Activated naive CD8-positive, alpha-beta T cell treated with anti-CD3 and anti-CD28 coated beads, Interleukin-2, amount 50 U/mL, for 24 hours (primary cell): ENCODE results near the gene OCLN.
A peak's percentile ranks its signal among the peaks of the same experiment; 100 is the strongest.
"Not testable (repeated sequence)": the region's sequence is repeated elsewhere in the genome, so short reads cannot be mapped to it uniquely, and the experiment has no call there.

Experiments used
- ATAC-seq: fragments of 150-1000 bp; cut with Tn5 transposase; one replicate; pipeline ENCODE4 v1.10.0; 2021
- DNase-seq: peaks from one replicate; pipeline ENCODE4 v3.0.0; 2021
- H3K27ac Mint-ChIP-seq: one replicate; pipeline ENCODE4 v1.8.0; 2021; ENCODE audit warnings: mild to moderate bottlenecking, mixed read lengths
- H3K27me3 Mint-ChIP-seq: one replicate; pipeline ENCODE4 v1.8.0; 2021; ENCODE audit warnings: mixed read lengths
- H3K36me3 Mint-ChIP-seq: one replicate; pipeline ENCODE4 v1.8.0; 2021; ENCODE audit warnings: low read depth, mixed read lengths
- H3K4me1 Mint-ChIP-seq: one replicate; pipeline ENCODE4 v1.8.0; 2021; ENCODE audit warnings: mixed read lengths
- H3K4me3 Mint-ChIP-seq: one replicate; pipeline ENCODE4 v1.8.0; 2021; ENCODE audit warnings: mild to moderate bottlenecking, moderate library complexity, mixed read lengths
- H3K9me3 Mint-ChIP-seq: one replicate; pipeline ENCODE4 v1.8.0; 2021; ENCODE audit warnings: mixed read lengths

Gene OCLN, protein sequence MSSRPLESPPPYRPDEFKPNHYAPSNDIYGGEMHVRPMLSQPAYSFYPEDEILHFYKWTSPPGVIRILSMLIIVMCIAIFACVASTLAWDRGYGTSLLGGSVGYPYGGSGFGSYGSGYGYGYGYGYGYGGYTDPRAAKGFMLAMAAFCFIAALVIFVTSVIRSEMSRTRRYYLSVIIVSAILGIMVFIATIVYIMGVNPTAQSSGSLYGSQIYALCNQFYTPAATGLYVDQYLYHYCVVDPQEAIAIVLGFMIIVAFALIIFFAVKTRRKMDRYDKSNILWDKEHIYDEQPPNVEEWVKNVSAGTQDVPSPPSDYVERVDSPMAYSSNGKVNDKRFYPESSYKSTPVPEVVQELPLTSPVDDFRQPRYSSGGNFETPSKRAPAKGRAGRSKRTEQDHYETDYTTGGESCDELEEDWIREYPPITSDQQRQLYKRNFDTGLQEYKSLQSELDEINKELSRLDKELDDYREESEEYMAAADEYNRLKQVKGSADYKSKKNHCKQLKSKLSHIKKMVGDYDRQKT

DNA sequence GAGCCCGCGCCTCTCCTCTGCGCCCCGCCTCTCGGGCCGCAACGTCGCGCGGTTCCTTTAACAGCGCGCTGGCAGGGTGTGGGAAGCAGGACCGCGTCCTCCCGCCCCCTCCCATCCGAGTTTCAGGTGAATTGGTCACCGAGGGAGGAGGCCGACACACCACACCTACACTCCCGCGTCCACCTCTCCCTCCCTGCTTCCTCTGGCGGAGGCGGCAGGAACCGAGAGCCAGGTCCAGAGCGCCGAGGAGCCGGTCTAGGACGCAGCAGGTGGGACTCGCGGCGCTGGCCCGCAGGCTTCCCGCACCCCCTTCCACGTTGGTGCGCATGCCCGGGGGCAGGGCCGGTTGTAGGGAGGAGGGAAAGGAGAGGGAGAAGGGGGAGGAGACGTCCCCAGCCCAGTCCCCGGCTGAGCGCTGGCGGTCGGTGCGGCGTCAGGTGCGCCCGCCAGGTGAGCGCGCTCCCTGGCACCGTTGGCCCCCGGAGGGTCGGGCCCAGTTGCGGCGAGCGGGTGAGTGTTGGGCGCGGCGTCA is at the start of gene OCLN:
OCLN (plus strand) TSS at position 400 of the 532 bp plus-strand sequence. CDS start 11,455 bp downstream, outside the sequence.
- Mint-ChIP-seq H3K4me3 (peak within 1 kb of the TSS; percentile 71), H3K27me3 (peaks cover 61% of the 10 kb centered on the region), H3K36me3 (no peaks in the 10 kb centered on the region), H3K9me3 (no peaks in the 10 kb centered on the region), H3K4me1 (peaks cover 6% of the 10 kb centered on the region), H3K27ac (no peak within 1 kb of the TSS)
- DNase-seq, result peak; percentile 12
- ATAC-seq, result peak; percentile 47

DNA sequence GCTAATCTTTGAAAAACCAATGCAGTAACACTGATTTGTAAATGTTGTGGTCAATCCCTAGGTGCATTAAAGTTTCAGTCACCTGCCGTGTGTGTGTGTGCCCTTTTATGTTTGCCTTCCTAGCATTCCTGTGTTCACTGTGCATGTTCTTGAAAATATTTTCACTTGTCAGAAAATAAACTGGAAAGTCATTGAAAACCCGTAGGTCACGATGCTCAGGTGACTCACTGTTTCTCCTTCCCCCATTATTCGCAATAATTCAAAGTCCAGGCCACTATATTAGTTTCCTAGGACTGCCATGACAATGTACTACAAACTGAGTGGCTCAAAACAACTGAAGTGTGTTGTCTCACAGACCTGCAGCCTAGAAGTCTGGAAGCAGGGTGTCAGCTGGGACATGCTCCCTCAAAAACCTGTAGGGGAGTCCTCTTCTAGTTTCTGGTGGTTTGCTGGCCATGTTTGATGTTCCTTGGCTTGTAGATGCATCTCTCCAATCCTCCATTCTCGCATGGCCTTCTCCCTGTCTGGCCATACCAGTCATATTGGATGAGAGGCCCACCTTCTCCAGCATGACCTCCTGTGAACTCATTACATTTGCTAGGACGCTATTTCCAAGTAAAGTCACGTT is 48.3 kb upstream of the OCLN start:
- Mint-ChIP-seq H3K4me3 (no peak overlapping the region), H3K36me3 (no peaks in the 10 kb centered on the region), H3K4me1 (no peaks in the 10 kb centered on the region), H3K9me3 (no peaks in the 10 kb centered on the region), H3K27me3 (no peaks in the 10 kb centered on the region), H3K27ac (no peak overlapping the region)
- ATAC-seq (no peak), DNase-seq (no peak)

DNA sequence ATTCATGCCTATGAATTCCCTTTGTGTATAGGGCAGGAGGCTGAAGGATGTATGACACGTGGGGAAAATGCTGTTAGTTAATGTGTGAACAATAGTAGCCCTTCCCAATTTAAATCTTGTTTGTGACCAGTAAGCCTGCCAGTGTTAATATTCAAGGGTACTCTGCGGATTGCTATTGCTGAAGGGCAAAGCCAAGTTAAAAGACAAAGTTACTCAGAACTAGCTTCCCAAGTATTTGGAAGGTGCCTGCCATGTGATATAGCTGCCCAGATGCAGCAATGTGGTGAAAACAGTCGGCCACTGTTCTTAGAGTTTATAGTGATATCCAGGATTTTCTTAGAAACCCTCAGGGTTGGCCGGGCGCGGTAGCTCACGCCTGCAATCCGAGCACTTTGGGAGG is 43.1 kb upstream of the OCLN start:
- H3K4me3 Mint-ChIP-seq, result no peak overlapping the region
- no peaks in the 10 kb centered on the region for H3K9me3 Mint-ChIP-seq
- H3K4me1 Mint-ChIP-seq, result no peaks in the 10 kb centered on the region
- no peaks in the 10 kb centered on the region for H3K36me3 Mint-ChIP-seq
- no peak overlapping the region for H3K27ac Mint-ChIP-seq
- peaks cover 2% of the 10 kb centered on the region for H3K27me3 Mint-ChIP-seq
- DNase-seq, result no peak
- ATAC-seq, result no peak

DNA sequence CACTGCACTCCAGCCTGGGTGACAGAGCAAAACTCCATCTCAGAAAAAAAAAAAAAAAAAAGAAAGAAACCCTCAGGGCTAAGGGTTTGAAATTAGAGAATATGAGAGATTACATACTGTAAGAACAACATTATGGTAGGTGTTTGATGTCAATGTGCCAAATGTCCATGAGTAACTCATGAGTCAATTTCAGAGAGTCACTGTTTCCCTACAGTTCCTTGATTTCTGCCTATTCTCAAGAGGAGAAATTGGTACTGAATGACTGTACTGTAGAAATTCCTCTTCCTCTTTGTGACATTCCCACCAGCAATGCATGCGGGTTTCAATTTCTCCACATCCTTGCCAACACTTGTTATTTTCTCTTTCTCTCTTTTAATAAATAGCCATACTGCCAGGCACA is 42.5 kb upstream of the OCLN start:
- no peaks in the 10 kb centered on the region for H3K36me3 Mint-ChIP-seq

DNA sequence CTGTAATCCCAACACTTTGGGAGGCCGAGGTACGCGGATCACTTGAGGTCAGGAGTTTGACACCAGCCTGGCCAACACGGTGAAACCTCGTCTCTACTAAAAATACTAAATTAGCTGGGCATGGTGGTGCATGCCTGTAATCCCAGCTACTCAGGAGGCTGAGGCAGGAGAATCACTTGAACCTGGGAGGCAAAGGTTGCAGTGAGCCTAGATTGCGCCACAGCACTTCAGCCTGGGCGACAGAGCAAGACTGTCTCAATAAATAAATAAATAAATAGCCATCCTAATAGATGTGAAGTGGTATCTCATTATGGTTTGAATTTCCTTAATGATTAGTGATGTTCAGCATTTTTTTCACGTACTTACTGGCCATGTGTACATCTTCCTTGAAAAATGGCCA is 42.1 kb upstream of the OCLN start:
- H3K4me3 Mint-ChIP-seq, H3K4me1 Mint-ChIP-seq, H3K36me3 Mint-ChIP-seq, DNase-seq, ATAC-seq, H3K9me3 Mint-ChIP-seq, H3K27me3 Mint-ChIP-seq, H3K27ac Mint-ChIP-seq: not testable (repeated sequence)

More for the DNA sequence above, 42.5 kb upstream of the OCLN start:
- Mint-ChIP-seq H3K27ac (no peak overlapping the region), H3K27me3 (peaks cover 2% of the 10 kb centered on the region), H3K9me3 (no peaks in the 10 kb centered on the region), H3K4me1 (no peaks in the 10 kb centered on the region), H3K4me3 (no peak overlapping the region)
- no peak for DNase-seq
- ATAC-seq, result no peak

DNA sequence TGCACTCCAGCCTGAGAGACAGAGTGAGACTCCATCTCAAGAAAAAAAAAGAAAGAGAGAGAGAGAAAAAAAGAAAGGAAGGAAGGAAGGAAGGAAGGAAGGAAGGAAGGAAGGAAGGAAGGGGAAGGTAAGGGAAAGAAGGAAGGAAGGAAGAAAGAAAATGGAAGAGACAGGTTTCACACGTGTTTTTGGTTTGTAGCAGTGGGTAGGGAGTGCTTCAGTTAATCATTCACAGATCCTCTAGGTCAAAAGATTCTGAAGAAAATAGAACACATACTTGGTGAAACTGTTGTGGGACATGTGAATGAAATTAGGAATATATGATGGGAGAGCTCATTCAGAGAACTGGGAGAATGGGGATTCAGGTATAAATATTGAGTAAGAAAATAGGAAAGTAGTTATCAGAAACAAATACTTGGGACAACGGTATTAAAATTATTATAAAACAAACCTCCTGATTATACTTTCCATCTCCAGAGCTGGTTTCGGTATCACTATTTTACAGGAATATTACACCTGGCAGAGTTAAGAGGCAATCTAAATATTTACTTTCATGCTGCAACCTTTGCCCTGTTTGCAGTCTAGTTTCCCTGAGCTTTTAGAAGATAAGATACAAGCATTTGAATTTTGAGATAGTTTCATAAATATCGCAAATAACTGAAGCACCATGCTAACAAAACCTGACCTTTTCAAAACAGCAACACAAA is 40.5 kb upstream of the OCLN start:
- no peak overlapping the region for H3K4me3 Mint-ChIP-seq
- H3K36me3 Mint-ChIP-seq, result no peaks in the 10 kb centered on the region
- DNase-seq, result no peak
- no peak for ATAC-seq
- H3K27ac Mint-ChIP-seq, result no peak overlapping the region
- H3K4me1 Mint-ChIP-seq, result no peaks in the 10 kb centered on the region
- no peaks in the 10 kb centered on the region for H3K9me3 Mint-ChIP-seq
- peaks cover 2% of the 10 kb centered on the region for H3K27me3 Mint-ChIP-seq

DNA sequence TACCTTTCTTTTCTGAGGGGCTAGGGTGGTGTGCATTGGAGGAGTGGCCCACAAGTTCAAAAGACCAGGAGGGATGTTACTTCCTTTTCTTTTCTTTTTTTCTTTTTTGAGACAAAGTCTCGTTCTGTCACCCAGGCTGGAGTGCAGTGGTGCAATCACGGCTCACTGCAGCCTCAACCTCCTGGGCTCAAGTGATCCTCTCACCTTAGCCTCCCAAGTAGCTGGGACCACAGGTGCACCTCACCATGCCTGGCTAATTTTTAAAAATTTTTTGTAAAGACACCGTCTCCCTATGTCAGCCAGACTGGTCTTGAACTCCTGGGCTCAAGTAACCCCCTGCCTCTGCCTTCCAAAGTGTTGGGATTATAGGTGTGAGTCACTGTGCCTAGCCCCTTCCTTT is 39.1 kb upstream of the OCLN start:
- not testable (repeated sequence) for H3K27ac Mint-ChIP-seq, H3K4me1 Mint-ChIP-seq, H3K9me3 Mint-ChIP-seq, H3K36me3 Mint-ChIP-seq, ATAC-seq, H3K27me3 Mint-ChIP-seq, DNase-seq, H3K4me3 Mint-ChIP-seq

DNA sequence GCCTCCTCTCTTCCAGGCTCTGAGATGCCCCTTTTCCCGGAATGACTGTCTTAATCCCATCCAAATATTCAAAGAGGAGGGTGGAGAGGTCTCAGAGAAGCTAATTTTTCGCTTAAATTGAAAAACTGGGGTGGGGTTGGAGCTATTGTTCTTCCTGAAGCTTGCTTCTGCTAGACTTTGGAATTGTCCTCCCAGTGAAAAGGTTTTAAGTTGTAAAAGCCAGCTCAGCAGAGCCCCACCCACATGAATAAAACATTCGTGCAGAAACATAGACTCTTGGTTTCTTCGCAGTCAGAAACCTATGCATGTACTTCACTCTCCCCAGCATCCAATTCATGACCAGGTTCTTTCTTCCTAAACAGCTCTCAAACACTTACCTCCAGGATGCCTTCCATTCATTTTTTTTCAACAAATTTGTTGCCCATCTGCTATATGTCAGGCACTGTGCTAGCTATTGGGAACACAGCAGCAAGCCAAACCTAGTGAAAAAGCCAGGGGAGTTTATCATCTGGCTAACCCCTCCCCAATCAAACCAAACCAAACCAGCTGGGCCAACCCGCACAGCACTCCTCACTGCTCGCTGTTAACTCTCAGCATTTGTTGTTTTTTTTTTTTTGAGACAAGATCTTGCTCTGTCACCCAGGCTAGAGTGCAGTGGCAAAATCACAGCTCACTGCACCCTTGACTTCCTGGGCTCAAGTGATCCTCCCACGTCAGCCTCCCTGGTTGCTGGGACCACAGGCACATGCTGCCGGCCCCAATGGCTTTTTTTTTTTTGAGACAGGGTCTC is 37.9 kb upstream of the OCLN start:
- no peak overlapping the region for H3K27ac Mint-ChIP-seq
- H3K27me3 Mint-ChIP-seq, result peaks cover 2% of the 10 kb centered on the region
- H3K9me3 Mint-ChIP-seq, result no peaks in the 10 kb centered on the region
- H3K4me1 Mint-ChIP-seq, result no peaks in the 10 kb centered on the region
- DNase-seq (no peak), ATAC-seq (no peak)
- H3K36me3 Mint-ChIP-seq, result no peaks in the 10 kb centered on the region
- H3K4me3 Mint-ChIP-seq, result no peak overlapping the region

DNA sequence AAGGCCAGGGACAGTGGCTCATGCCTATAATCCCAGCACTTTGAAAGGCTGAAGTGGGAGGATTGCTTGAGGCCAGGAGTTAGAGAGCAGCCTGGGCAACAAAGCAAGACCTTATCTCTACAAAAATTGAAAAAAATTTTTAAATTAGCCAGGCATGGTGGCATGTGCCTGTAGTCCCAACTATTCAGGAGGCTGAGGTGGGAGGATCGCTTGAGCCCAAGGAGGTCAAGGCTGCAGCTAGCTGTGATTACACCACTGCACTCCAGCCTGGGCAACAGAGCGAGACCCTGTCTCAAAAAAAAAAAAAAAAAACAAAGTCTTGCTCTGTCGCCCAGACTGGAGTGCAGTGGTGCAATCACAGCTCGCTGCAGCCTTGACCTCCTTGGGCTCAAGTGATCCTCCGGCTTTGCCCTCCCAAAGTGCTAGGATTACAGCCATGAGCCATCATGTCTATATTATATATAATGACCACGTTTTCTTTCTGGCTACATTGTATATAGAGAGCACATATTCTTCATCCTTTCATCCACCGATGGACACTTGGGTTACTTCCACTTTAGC is 37.1 kb upstream of the OCLN start:
- H3K27ac Mint-ChIP-seq, DNase-seq, ATAC-seq, H3K4me1 Mint-ChIP-seq, H3K36me3 Mint-ChIP-seq, H3K4me3 Mint-ChIP-seq, H3K9me3 Mint-ChIP-seq, H3K27me3 Mint-ChIP-seq: not testable (repeated sequence)

DNA sequence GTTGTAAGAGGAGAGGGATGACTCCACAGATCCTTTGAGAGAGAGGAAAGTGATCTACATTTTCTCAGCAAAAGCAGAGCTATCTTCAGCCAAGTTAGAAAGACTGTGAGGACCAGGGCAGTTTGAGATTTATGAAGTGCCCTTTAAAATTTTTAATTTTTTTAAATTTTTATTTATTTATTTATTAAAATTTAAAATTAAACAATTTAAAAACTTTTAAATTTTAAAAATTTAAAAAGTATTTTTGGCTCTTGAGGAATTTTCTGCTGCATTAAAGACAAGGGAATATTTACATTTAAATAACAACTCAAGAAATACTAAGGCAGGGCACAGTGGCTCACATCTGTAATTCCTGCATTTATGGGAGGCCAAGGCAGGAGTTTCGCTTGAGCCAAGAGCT is 30.4 kb upstream of the OCLN start:
- Mint-ChIP-seq H3K27ac (no peak overlapping the region), H3K4me1 (no peaks in the 10 kb centered on the region), H3K27me3 (no peaks in the 10 kb centered on the region), H3K9me3 (no peaks in the 10 kb centered on the region), H3K36me3 (no peaks in the 10 kb centered on the region), H3K4me3 (no peak overlapping the region)
- ATAC-seq (no peak), DNase-seq (no peak)

DNA sequence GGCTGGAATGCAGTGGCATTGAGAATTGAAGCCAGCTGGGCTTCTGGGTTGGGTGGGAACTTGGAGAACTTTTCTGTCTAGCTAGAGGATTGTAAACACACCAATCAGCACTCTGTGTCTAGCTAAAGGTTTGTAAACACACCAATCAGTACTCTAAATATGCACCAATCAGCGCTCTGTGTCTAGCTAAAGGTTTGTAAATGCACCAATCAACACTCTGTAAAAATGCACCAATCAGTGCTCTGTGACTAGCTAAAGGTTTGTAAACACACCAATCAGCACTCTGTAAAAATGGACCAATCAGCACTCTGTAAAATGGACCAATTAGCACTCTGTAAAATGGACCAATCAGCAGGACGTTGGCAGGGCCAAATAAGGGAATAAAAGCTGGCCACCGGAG is 26.2 kb upstream of the OCLN start:
- not testable (repeated sequence) for H3K9me3 Mint-ChIP-seq, H3K36me3 Mint-ChIP-seq, H3K4me3 Mint-ChIP-seq, DNase-seq, ATAC-seq, H3K27me3 Mint-ChIP-seq, H3K4me1 Mint-ChIP-seq, H3K27ac Mint-ChIP-seq

DNA sequence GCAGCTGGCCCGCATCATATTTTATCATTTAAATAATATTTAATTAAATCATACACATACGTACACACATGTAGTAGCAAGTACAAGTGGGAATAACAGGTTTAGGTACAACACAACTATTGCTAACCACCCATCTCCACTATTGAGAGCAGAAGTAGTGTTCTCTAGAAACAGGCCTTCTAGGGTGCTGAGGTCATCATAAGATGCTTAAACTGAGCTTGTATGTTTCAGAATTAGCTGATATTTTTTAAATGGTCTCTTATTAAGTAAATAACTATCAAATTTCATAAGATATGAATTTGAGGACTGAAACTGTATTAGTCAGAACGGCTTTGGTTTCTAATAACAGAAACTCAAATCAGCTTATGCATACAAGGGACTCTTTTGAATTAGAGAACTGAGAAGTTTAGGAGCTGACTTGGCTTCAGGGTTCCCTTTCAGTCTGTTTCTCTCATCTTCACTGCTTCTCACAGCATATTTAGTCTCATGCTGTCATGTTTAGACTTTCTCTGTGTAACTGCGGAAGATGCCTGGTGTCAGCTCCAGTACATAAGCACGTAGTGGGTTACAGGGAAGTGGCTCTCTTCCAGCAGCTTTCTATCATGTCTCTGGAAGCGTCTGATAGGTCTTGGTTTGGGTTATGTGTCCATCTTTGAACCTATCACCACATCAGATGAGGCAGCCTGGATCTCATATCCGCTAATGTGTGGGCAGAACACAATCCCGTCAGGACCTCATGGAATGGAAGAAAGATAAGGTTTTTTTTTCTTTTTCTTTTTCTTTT is 25.0 kb upstream of the OCLN start:
- H3K27me3 Mint-ChIP-seq, result no peaks in the 10 kb centered on the region
- no peak for ATAC-seq
- H3K4me1 Mint-ChIP-seq, result no peaks in the 10 kb centered on the region

DNA sequence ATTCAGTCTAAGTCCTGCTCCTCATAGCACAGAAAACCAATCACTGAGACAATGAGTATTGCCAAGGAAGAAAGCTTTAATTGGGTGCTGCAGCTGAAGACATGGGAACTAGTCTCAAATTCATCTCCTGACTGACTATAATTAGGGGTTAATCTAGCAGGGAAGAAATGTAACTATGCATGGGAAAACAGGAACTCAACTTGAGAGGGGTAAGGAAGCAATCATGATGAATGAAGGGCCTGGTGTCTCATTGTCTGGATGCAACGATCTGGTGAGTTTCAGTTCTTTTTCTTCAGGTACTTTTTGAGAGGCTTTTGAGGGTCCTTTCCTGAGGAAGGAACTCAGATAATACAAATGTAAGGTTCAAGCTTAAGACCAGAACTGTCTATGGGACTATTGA is 24.0 kb upstream of the OCLN start:
- Mint-ChIP-seq H3K27ac (no peak overlapping the region), H3K27me3 (no peaks in the 10 kb centered on the region), H3K4me3 (no peak overlapping the region), H3K36me3 (no peaks in the 10 kb centered on the region), H3K4me1 (no peaks in the 10 kb centered on the region), H3K9me3 (no peaks in the 10 kb centered on the region)
- ATAC-seq (no peak), DNase-seq (no peak)

More for the DNA sequence above, 25.0 kb upstream of the OCLN start:
- no peak overlapping the region for H3K27ac Mint-ChIP-seq
- H3K9me3 Mint-ChIP-seq, result no peaks in the 10 kb centered on the region
- H3K36me3 Mint-ChIP-seq, result no peaks in the 10 kb centered on the region
- no peak for DNase-seq
- H3K4me3 Mint-ChIP-seq, result no peak overlapping the region
